Measurements from ENCODE around the gene SPA17.

Gene SPA17

GRCh38 chr11:124663861-124664260 is 9.8 kb upstream of the SPA17 start:
- no peak for DNase-seq

GRCh38 chr11:124667601-124668000 is 6.1 kb upstream of the SPA17 start:
- no peak for DNase-seq

DNA sequence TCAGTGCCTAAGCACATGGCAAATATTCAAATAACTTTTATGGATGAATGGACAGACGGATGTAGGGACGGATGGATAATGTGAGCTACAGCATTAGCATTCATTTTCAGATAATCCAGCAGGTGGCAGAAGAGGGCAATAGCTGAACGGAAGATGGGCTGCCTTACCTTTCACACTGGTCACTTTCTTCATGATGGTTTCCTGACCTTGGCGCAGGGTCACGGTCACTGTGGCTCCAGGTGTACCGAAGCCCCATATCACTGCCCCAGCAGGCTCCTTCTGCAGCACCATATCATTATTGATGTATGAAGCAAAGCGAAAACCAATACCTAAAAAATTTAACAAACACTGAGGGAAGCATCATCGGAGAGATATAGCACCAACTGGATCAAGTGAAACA is 4.5 kb upstream of the SPA17 start:
- DNase-seq: peak in 1 of 2 donors; percentile 30

DNA sequence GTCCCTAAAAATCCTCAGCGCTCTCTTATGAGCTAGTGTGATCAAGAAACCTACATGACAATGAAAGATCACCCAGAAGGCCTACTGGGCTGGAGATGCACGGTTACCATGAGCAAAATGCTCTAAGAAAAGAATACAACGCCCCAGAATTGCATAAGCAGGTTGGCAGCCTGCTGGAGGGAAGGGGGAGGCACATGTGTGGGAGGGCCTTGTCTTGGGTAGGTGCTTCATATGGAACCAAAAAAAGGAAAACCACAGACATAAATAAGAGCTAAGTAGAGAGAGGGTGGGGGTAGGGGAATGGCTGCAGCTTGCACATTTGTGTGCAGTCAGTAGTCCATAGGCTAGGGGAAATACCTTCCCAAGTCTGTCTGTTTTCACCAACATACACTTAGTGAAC is 3.0 kb upstream of the SPA17 start:
- DNase-seq: peak in 1 of 2 donors; percentile 77

DNA sequence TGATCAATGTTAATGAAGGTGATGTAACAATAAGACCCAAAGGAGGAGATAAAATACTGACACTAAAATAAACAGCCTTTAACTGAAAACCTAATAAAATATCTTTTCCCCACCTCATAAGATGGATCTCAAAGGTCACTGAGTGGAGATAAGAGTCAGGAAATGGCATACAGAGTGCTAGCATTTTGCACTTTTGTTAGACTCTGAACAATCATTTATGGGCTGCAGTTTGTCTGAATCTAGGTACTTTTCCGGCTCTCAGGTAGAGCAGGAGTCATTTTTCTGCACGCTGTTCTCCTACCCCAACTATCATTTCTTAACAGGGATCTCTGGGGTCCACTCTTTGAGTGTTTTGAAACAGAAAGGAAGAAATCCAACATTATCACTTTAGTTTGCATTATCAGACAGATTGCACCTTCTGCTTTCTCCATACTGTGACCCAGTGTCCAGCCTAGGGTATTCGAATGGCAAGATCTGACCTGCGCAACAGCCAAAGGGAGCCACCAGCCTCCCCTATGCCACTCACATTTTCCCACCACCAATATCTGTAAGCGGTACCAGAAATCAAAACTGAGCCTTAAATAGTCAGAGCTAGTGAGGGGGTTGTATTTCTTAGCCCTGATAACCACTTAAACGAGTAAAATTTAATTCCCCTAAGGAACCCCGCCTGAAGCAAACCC is 1.0 kb upstream of the SPA17 start:
- DNase-seq: no peak

DNA sequence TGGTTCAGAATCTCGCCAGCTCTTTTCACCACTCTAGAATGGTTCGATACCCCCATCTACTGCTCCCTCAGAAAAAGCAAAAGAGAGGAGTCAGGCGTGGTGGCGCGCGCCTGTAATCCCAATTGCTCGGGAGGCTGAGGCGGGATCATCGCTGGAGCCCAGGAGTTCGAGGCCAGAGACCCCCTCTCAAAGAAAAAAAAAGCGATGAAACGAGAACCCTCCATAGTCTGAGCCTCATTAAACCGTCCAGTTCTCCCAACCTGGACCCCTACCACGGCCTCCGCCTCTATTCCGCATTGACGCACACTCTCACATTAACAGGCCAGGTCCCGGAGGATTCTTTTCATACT is 439 bp downstream of the SPA17 start:
- DNase-seq: no peak

DNA sequence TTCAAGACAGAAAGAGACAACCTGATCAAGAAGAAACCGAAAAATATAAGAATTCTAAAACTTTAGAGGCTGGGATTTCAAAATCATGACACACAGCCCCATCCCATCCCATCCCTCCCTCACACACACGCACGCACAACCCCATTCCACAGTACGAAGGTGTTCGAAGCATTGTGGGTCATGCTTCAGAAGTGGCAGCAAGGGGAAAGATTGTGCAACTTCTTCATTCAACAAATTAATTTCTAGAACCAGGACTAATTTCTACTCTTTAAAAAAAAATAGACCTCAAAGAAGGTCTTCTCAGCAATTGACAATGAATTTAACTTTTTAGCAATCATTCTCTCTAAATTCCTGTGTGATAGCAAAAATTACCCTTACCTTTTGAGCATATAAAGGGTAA is 867 bp downstream of the SPA17 start:
- no peak for DNase-seq

- no peak for DNase-seq
Measured at GRCh38 chr11:124676386-124676785, 2.7 kb downstream of the SPA17 start.

GRCh38 chr11:124678416-124678815 is 4.7 kb downstream of the SPA17 start:
- no peak for DNase-seq

DNA sequence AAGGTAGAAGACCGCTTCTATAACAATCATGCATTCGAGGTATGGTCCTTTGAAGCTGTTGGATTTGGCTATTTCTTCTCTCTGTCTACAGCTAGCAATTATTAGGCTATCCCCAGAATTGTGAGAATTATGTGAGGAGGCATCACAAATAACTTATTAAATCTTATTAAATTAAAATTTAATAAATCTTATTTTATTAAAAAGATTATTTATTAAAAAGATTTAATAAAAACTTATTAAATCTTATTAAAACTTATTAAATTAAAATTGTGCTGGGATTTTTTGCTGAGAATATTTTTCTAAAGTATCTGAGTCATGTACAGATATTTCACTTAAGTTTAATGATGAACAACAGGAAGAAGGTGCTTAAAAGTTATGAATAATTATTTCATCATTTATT is 7.7 kb downstream of the SPA17 start:
- no peak for DNase-seq

- no peak for DNase-seq
Measured at GRCh38 chr11:124682443-124682842, 8.7 kb downstream of the SPA17 start.

DNA sequence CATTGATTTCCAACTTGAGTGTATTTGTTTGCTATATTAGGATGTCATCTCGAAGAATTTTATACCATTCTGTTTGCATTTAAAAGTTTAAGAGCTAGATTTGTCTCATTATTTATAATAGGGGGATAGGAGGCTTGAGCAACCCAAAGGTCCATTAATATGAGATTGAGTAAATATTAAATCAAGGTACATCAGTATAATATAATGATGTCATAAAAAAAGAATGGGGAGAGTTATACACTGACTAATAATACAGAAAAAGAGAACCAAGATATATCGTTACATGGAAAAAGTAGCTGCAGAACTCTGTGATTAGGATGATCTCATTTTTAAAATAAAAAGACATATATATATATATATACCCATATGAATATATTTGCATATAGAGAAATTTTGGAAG is 19.4 kb downstream of the SPA17 start:
- no peak for DNase-seq

- DNase-seq: no peak
Measured at GRCh38 chr11:124699547-124699946, 25.8 kb downstream of the SPA17 start.

DNA sequence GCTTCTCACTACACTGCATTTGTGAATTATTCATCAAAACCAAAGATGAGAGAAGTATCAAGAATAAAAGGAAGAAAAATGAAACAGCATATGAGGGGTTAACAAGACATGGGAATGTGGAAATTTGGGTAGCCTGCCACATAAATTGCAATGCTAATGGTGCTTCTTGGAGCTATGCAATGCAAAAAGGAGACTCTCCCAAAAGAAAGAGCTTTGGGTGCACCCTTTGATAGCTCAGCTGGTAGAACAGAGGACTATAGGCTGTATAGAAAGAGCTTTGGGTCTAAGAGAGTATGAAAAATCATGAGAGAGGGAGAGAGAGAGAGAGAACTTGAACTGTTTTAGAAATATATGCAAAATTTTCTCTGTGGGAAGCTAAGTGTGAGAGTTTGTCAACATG is 26.3 kb downstream of the SPA17 start:
- DNase-seq: no peak

DNA sequence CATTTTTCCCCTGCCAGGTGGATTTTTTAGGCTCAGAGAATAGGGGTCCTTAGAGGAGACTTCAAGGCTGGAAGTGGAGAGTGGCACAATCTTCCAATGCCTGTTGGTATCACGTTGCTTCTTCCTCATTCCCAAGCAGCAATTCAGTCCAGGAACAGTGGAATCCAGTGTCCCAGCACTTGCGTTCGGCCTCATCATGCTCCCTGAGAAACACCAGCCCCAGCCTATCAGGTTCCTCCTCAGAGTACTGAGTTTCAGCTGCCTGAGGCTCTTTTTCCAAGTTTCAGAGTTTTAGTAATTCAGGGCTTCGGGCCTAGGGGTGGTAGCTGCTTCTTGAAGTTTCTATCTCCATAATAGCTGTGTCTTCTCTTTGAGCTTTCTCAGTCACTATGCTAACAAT is 34.1 kb downstream of the SPA17 start:
- DNase-seq: no peak

- DNase-seq: no peak
Measured at GRCh38 chr11:124712392-124712791, 38.7 kb downstream of the SPA17 start.

DNA sequence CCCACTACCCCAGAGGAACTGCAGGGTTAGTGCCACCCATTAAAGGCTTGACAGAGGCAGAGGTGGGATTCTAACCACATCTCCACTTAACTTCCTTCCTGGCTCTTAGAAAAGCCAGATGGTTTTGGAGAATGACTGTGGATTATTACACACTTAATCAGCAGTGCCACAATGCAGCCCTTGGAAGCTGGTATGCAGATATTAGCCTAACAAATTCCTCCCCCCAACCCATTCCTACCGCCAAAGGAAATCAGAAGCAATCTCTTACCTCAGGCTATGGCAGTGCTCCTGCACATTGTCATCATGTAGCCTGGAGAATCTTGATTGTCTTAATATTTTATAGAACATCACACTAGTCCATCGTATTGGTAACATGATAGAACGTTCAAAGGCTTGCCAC is 42.9 kb downstream of the SPA17 start:
- DNase-seq: no peak

DNA sequence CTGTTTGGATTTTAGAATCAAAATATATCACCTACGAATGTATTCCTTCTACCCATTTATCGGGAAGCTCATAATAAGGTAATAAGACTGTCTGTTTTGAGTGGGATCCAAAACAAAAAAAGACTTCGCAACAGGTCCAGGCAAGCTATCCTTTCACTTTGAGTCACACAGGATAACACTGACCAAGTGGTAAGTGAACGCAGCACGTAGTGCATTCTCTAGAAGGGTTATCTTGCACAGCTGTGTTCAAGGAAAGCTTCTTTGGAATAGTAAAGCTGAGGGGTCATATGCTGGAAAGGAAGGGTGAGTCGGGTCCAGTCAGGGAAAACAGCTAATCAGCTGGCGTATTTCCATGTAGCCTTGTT is 43.7 kb downstream of the SPA17 start:
- no peak for DNase-seq

- DNase-seq: peak in 1 of 2 donors; percentile 4
Measured at GRCh38 chr11:124717786-124718651, 44.3 kb downstream of the SPA17 start.

GRCh38 chr11:124718801-124719200 is 45.1 kb downstream of the SPA17 start:
- DNase-seq: no peak

DNA sequence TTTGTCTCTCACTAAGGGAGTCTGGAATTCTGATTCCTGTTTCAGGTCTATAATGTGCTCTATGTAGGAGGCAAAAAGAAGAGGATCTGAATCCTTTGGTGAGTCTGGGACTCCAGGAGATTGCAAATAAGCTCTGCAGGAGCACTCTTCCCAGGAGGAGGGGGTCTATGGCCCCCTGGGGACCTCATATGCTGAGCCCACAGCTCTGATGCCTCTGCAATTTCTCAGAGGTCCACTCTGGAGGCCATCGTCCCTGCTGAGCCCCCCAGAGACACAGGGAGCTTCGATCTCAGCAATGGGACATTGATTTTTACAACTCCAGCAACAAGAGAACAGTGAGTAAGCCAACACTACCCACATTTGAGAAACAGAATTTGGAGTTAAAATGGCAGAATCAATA is 45.8 kb downstream of the SPA17 start:
- DNase-seq: no peak

- no peak for DNase-seq
Measured at GRCh38 chr11:124722176-124722575, 48.5 kb downstream of the SPA17 start.

GRCh38 chr11:124724979-124725718 is 51.4 kb downstream of the SPA17 start:
- peak in 1 of 2 donors; percentile 21 for DNase-seq

- peak in 1 of 2 donors; percentile 81 for DNase-seq
Measured at GRCh38 chr11:124725719-124726105, 52.0 kb downstream of the SPA17 start.
